Measurements from ENCODE around the gene MARCKSL1.

MARCKSL1 gene

GRCh38 chr1:32367912-32368635, 32.0 kb upstream of the MARCKSL1 start:
- DNase-seq (ENCODE audit: low read depth): no peak
- H3K4me3 ChIP-seq (ENCODE audit: low read length): no peak overlapping the region
- no peak for TF ChIP-seq CTCF (IDR thresholded peaks at IDR 0.05; ENCODE audit: insufficient read depth, low read depth, low read length, missing control alignments)

- DNase-seq (ENCODE audit: low read depth): no peak
- H3K4me3 ChIP-seq (ENCODE audit: low read length): no peak overlapping the region
- TF ChIP-seq CTCF (IDR thresholded peaks at IDR 0.05; ENCODE audit: insufficient read depth, low read depth, low read length, missing control alignments): no peak
These were observed 29.4 kb upstream of the MARCKSL1 start for GRCh38 chr1:32365445-32365844.

- H3K4me3 ChIP-seq (ENCODE audit: low read length): no peak overlapping the region
- DNase-seq (ENCODE audit: low read depth): no peak
- no peak for TF ChIP-seq CTCF (IDR thresholded peaks at IDR 0.05; ENCODE audit: insufficient read depth, low read depth, low read length, missing control alignments)
These were observed 28.8 kb upstream of the MARCKSL1 start for GRCh38 chr1:32364836-32365235.

- no peak overlapping the region for H3K4me3 ChIP-seq (ENCODE audit: low read length)
- TF ChIP-seq CTCF (IDR thresholded peaks at IDR 0.05; ENCODE audit: insufficient read depth, low read depth, low read length, missing control alignments): no peak
- DNase-seq (ENCODE audit: low read depth): no peak
These were observed 27.7 kb upstream of the MARCKSL1 start for GRCh38 chr1:32363713-32364112.

- H3K4me3 ChIP-seq (ENCODE audit: low read length): peak within 1 kb of the TSS; percentile 36
- no peak for TF ChIP-seq CTCF (IDR thresholded peaks at IDR 0.05; ENCODE audit: insufficient read depth, low read depth, low read length, missing control alignments)
- no peak for DNase-seq (ENCODE audit: low read depth)
These were observed 26.7 kb upstream of the MARCKSL1 start, which contains the start of the genes FAM229A and TSSK3 for GRCh38 chr1:32362474-32363313. Gene FAM229A (minus strand): TSS chr1:32362485. CDS start chr1:32362091, 394 bp downstream. Gene TSSK3 (plus strand): TSS chr1:32362539. CDS start chr1:32362702, 163 bp downstream.

GRCh38 chr1:32361674-32362473, 25.8 kb upstream of the MARCKSL1 start:
- no peak for TF ChIP-seq CTCF (IDR thresholded peaks at IDR 0.05; ENCODE audit: insufficient read depth, low read depth, low read length, missing control alignments)
- H3K4me3 ChIP-seq (ENCODE audit: low read length): peak overlapping the region; percentile 36
- DNase-seq (ENCODE audit: low read depth): peak; percentile 37
